ENCODE results near the gene TMEM30B.

Gene TMEM30B

GRCh38 chr14:61233436-61233956 lies 47.6 kb downstream of the TMEM30B start:
- no peak for DNase-seq (ENCODE audit: low spot score)

DNA sequence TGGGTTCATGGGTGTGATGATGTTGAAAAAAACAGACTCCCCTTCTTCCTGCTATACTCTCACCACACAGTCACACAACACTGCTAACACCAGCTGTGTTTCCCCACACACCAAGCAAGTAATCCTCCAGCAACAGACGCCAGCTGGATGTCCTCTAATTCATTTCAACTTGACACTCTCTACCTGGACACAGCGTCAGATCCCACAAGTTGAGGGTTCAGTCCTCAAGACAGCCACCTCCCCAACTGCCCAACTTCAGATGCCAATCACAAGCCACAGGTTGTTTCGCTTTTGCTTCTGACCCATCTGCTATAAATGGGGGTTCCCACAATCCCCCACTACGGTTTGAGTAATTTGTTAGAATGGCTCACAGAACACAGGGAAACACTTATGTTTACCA lies 49.3 kb downstream of the TMEM30B start:
- DNase-seq (ENCODE audit: low spot score), result no peak

GRCh38 chr14:61229981-61230380 lies 51.2 kb downstream of the TMEM30B start:
- no peak for DNase-seq (ENCODE audit: low spot score)

GRCh38 chr14:61229475-61229888 lies 51.7 kb downstream of the TMEM30B start:
- DNase-seq (ENCODE audit: low spot score), result no peak

DNA sequence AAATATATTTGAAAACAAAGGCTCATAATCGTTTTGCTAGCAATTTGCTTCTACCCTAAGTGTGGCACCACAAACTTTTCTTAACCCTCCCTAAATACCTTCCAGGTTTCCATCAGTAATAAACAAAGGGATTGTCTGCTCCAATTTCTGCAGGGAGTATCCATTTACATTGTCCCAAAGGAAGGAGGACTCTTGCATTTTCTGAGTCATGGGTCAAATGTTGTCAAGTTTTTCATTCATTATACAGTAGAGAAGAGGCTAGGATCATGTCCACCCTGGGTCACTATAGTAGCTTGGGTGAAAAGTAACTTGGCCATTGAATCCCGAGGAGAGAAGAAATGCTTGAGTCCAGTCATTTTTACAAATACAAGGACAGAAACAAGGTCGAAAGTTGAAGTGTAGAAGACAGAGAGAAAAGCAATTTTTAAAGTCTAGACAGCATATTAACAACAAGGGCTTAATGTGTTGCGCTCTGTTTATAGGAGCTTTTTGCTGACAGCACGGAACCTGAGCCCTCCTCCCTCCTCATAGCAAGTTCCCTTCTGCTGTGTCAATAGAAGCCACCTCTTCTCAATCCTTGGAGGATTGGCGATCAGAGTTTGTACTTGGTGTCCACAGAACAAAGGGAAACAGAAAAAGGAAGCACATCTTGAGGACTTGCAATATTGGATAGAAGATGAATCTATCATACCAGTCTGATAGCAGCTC lies 53.1 kb downstream of the TMEM30B start:
- DNase-seq (ENCODE audit: low spot score), result no peak

Data from putamen (tissue), 1 donor.